ENCODE results near the gene HNRNPM.
"Not testable (repeated sequence)": the region's sequence is repeated elsewhere in the genome, so short reads cannot be mapped to it uniquely, and the experiment has no call there.

HNRNPM gene

GRCh38 chr19:8444677-8445487 is at the start of gene HNRNPM:
TSS of gene HNRNPM (plus strand) at chr19:8444975. CDS start at chr19:8444999, 24 bp downstream.
- peak; percentile 100 for DNase-seq (ENCODE audit: low spot score)

- DNase-seq (ENCODE audit: low spot score), result no peak
Measured at GRCh38 chr19:8395621-8396082, 49.1 kb upstream of the HNRNPM start.

- no peak for DNase-seq (ENCODE audit: low spot score)
Measured at GRCh38 chr19:8396185-8396562, 48.6 kb upstream of the HNRNPM start.

GRCh38 chr19:8396563-8397203 is 48.1 kb upstream of the HNRNPM start:
- DNase-seq (ENCODE audit: low spot score), result no peak

GRCh38 chr19:8397271-8397670 is 47.5 kb upstream of the HNRNPM start:
- no peak for DNase-seq (ENCODE audit: low spot score)

- no peak for DNase-seq (ENCODE audit: low spot score)
Measured at GRCh38 chr19:8397746-8398310, 46.9 kb upstream of the HNRNPM start.

- DNase-seq (ENCODE audit: low spot score), result no peak
Measured at GRCh38 chr19:8398311-8398771, 46.4 kb upstream of the HNRNPM start.

- DNase-seq (ENCODE audit: low spot score), result no peak
Measured at GRCh38 chr19:8399681-8400188, 45.0 kb upstream of the HNRNPM start.

GRCh38 chr19:8401981-8402411 is 42.8 kb upstream of the HNRNPM start:
- no peak for DNase-seq (ENCODE audit: low spot score)

- no peak for DNase-seq (ENCODE audit: low spot score)
Measured at GRCh38 chr19:8403098-8403819, 41.5 kb upstream of the HNRNPM start.

GRCh38 chr19:8403820-8404109 is 41.0 kb upstream of the HNRNPM start:
- no peak for DNase-seq (ENCODE audit: low spot score)

- DNase-seq (ENCODE audit: low spot score), result no peak
Measured at GRCh38 chr19:8404391-8405151, 40.2 kb upstream of the HNRNPM start.

GRCh38 chr19:8410718-8411117 is 34.1 kb upstream of the HNRNPM start:
- not testable (repeated sequence) for DNase-seq (ENCODE audit: low spot score)

GRCh38 chr19:8412783-8413628 is 31.8 kb upstream of the HNRNPM start, which contains the start of gene MARCHF2:
TSS of gene MARCHF2 (plus strand) at chr19:8413305. CDS start at chr19:8421841, 8,536 bp downstream.
- DNase-seq (ENCODE audit: low spot score), result peak; percentile 99

GRCh38 chr19:8413629-8413995 is 31.2 kb upstream of the HNRNPM start:
- no peak for DNase-seq (ENCODE audit: low spot score)

- DNase-seq (ENCODE audit: low spot score), result no peak
Measured at GRCh38 chr19:8416796-8417195, 28.0 kb upstream of the HNRNPM start.

- DNase-seq (ENCODE audit: low spot score), result no peak
Measured at GRCh38 chr19:8421484-8422461, 23.0 kb upstream of the HNRNPM start.

GRCh38 chr19:8423817-8424223 is 21.0 kb upstream of the HNRNPM start:
- peak; percentile 81 for DNase-seq (ENCODE audit: low spot score)

- DNase-seq (ENCODE audit: low spot score), result not testable (repeated sequence)
Measured at GRCh38 chr19:8425331-8425730, 19.4 kb upstream of the HNRNPM start.
